BJ (cell line): ENCODE results near the gene MYOG. TPM values are rescaled to one million over a fixed set of nuclear protein-coding genes. Genes with fewer than 3 reads are reported as not detected.

Experiments used
- CTCF ChIA-PET: fragments of 350-600 bp; formaldehyde crosslinking; extraction: SDS; loops from one replicate; lab custom pipeline; 2021; ENCODE audit warnings: antibody characterized with exemption, inconsistent platforms; lab: Yijun Ruan, JAX
- POLR2A ChIA-PET: fragments of 300-600 bp; sonication (Branson Sonifier 250); formaldehyde crosslinking; extraction: SDS; loops from one replicate; lab custom pipeline; 2021; ENCODE audit warnings: antibody characterized with exemption; lab: Charles Lee
- DNase-seq: peaks from one replicate; pipeline ENCODE4 v3.0.0-alpha.2; 2011; ENCODE audit warnings: low read depth
- H3K27me3 ChIP-seq: 2 replicates; pipeline ENCODE4 v1.6.0; 2011; ENCODE audit warnings: low read length; ENCODE audit not compliant: control insufficient read depth, insufficient read depth
- H3K36me3 ChIP-seq: 2 replicates; pipeline ENCODE4 v1.5.1; 2011; ENCODE audit warnings: low read length; ENCODE audit not compliant: control insufficient read depth, insufficient read depth
- H3K4me3 ChIP-seq: 2 replicates; pipeline ENCODE4 v1.5.1; 2011; ENCODE audit warnings: low read depth, mild to moderate bottlenecking, control low read depth, low read length
- polyA plus RNA-seq: library from polyadenylated mRNA; depleted of rRNA; stranded (reverse); fragments of >200 nt; gene quantifications from 2 replicates; pipeline ENCODE4 v1.2.3, GENCODE V29; 2011; rRNA removed
- TF ChIP-seq, protein P1 (sequence below): IDR thresholded peaks from 2 replicates; pipeline ENCODE4 v1.5.1; 2011; ENCODE audit warnings: low read depth, mild to moderate bottlenecking, control low read depth, inconsistent platforms, low read length, moderate library complexity; ENCODE audit not compliant: insufficient read depth

MYOG gene
- polyA plus RNA-seq, 1 experiment: not detected

GRCh38 chr1:203035111-203036000 is 50.5 kb downstream of the MYOG start:
- ChIA-PET POLR2A (no interaction called here), CTCF (interaction anchor here (0.9 to 5.4 kb wide), 9 partner anchors 10 to 237 kb away, joined by 3 to 34 read pairs (median 4); partner anchors contain the start of gene PPFIA4)
- Histone ChIP-seq H3K27me3 (no peaks in the 10 kb centered on the region), H3K4me3 (no peak overlapping the region), H3K36me3 (no peaks in the 10 kb centered on the region; the same call in 1 of the 2 replicates)
- no peak for DNase-seq
- TF ChIP-seq, protein P1, sequence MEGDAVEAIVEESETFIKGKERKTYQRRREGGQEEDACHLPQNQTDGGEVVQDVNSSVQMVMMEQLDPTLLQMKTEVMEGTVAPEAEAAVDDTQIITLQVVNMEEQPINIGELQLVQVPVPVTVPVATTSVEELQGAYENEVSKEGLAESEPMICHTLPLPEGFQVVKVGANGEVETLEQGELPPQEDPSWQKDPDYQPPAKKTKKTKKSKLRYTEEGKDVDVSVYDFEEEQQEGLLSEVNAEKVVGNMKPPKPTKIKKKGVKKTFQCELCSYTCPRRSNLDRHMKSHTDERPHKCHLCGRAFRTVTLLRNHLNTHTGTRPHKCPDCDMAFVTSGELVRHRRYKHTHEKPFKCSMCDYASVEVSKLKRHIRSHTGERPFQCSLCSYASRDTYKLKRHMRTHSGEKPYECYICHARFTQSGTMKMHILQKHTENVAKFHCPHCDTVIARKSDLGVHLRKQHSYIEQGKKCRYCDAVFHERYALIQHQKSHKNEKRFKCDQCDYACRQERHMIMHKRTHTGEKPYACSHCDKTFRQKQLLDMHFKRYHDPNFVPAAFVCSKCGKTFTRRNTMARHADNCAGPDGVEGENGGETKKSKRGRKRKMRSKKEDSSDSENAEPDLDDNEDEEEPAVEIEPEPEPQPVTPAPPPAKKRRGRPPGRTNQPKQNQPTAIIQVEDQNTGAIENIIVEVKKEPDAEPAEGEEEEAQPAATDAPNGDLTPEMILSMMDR: no peak

- no peak overlapping the region for H3K4me3 ChIP-seq
- DNase-seq: no peak
- H3K36me3 ChIP-seq: no peaks in the 10 kb centered on the region; the same call in 1 of the 2 replicates
- no peaks in the 10 kb centered on the region for H3K27me3 ChIP-seq
- TF ChIP-seq, protein P1: no peak
- CTCF ChIA-PET: interaction anchor here (1.0 to 5.4 kb wide), 7 partner anchors 9 to 235 kb away, joined by 3 to 34 read pairs (median 4); partner anchors contain the start of gene PPFIA4
- POLR2A ChIA-PET: no interaction called here
Measured at GRCh38 chr1:203034422-203035110, 51.2 kb downstream of the MYOG start.

DNA sequence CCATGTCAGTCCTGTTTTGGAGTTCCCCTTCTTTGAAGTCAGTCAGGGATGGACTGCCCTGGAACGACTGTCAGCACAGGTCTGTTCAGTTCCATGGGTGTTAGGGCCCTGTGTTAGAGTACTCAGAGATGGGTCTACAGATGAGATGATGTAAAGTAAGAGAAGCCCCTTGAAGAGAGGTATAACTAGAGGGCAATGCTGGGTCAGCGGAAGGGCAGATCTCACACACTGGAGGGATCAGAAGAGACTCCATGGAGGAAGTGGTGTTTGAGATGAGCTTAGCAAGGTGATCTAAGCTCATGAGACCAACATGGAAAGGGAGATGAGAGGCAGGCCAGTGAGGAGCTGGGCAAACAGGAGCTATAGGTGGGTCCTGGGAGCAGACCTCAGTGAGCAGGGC is 51.9 kb downstream of the MYOG start:
- TF ChIP-seq, protein P1: no peak
- ChIA-PET CTCF (interaction anchor here (1.0 to 5.4 kb wide), 7 partner anchors 84 to 236 kb away, joined by 3 to 34 read pairs (median 7); no protein-coding TSS in a partner anchor), POLR2A (no interaction called here)
- no peak for DNase-seq
- Histone ChIP-seq H3K27me3 (no peaks in the 10 kb centered on the region; the same call in 1 of the 2 replicates), H3K4me3 (no peak overlapping the region), H3K36me3 (no peaks in the 10 kb centered on the region; the same call in 1 of the 2 replicates)

DNA sequence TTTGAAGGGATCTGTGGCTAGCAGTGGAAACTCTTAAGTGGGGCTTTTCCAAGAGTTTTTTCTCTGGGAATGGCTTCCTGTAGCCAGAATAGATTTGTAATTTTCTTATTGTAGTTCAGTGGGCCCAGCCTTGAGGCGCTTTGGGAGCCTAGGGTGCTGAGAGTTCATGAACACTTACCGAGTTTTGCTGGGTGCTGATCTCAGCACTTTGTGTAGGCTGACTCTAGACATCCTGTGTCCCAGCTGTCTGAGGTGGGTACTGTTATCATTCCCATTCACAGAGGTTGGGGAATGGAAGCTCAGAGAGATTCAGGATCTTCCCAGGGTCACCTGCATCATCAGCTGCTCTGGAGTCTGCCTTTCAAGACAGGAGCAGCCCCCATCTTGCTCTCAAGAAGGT is 52.5 kb downstream of the MYOG start:
- CTCF ChIA-PET: interaction anchor here (0.7 to 5.4 kb wide), 6 partner anchors 84 to 236 kb away, joined by 3 to 34 read pairs (median 6); no protein-coding TSS in a partner anchor
- H3K36me3 ChIP-seq: no peaks in the 10 kb centered on the region
- no peak for DNase-seq
- POLR2A ChIA-PET: no interaction called here
- no peak overlapping the region for H3K4me3 ChIP-seq
- TF ChIP-seq, protein P1: no peak
- H3K27me3 ChIP-seq: no peaks in the 10 kb centered on the region; the same call in none of the 2 replicates

Other genes starting within 250 kb of the MYOG start
- gene RABIF, start 196.9 kb downstream of the MYOG start, polyA plus RNA-seq: 9.7 and 14.4 TPM in 2 replicates
- 22.7 and 35.0 TPM in 2 replicates for gene KLHL12, start 158.8 kb downstream of the MYOG start, polyA plus RNA-seq
- gene ADIPOR1, start 127.7 kb downstream of the MYOG start, polyA plus RNA-seq: 190 and 199 TPM in 2 replicates
- gene CYB5R1, start 118.8 kb downstream of the MYOG start, polyA plus RNA-seq: 62.0 and 72.0 TPM in 2 replicates
- 103 and 111 TPM in 2 replicates for gene TMEM183A, start 78.6 kb downstream of the MYOG start, polyA plus RNA-seq
- gene PPFIA4, start 59.5 kb downstream of the MYOG start, polyA plus RNA-seq: 2.0 and 3.8 TPM in 2 replicates
- 2.1 and 2.4 TPM in 2 replicates for gene ADORA1, start 41.7 kb upstream of the MYOG start, polyA plus RNA-seq
- gene MYBPH, start 89.8 kb upstream of the MYOG start, polyA plus RNA-seq: not detected in 2 replicates
- gene CHI3L1, start 100.7 kb upstream of the MYOG start, polyA plus RNA-seq: 0.10 and 0.20 TPM in 2 replicates
- gene CHIT1, start 143.7 kb upstream of the MYOG start, polyA plus RNA-seq: not detected in 2 replicates
- 22.8 and 23.7 TPM in 2 replicates for gene BTG2, start 219.5 kb upstream of the MYOG start, polyA plus RNA-seq